ENCODE results near the gene TTPAL.

DNA sequence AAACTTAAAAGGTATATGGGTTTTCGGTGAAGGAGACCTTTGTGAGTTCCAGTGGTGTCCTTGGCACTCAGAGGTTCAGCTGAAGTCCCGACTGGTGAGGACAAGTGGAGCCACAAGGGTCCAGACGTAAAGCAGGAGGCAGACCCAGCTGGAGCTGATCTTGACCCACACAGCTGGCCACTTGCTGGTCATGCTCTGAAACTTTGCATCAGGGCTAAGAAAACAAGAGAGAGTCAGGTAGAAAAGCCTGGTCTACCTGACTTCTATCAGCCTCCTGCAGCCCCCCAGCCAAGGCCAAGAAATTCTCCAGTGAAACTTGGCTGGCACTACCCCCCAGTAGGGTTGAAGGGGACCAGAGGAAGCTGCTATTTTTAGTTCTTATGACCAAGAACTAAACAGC lies 24.5 kb downstream of the TTPAL start:
- no peak for TF ChIP-seq CTCF (IDR thresholded peaks at IDR 0.05)
- no peak for TF ChIP-seq POLR2A (IDR thresholded peaks at IDR 0.05)
